Osteoblast (primary cell): ENCODE results near the gene DUSP12. TPM values are rescaled to one million over a fixed set of nuclear protein-coding genes. Genes with fewer than 3 reads are reported as not detected.

Source experiments
- DNase-seq: peaks from one replicate; pipeline ENCODE4 v3.0.0; 2011; ENCODE audit warnings: low spot score, mixed read lengths; ENCODE audit not compliant: insufficient read length; ENCODE audit errors: missing footprints
- H2AFZ ChIP-seq: 2 replicates; pipeline ENCODE4 v1.6.0; 2011; ENCODE audit warnings: mild to moderate bottlenecking, low read length
- H3K27ac ChIP-seq: 2 replicates; pipeline ENCODE4 v1.5.1; 2011; ENCODE audit warnings: mild to moderate bottlenecking, low read depth, low read length, moderate library complexity
- H3K27me3 ChIP-seq: 2 replicates; pipeline ENCODE4 v1.6.0; 2012; ENCODE audit warnings: mild to moderate bottlenecking, control low read depth, inconsistent platforms, low read length, moderate library complexity; ENCODE audit not compliant: insufficient read depth
- H3K36me3 ChIP-seq: 2 replicates; pipeline ENCODE4 v1.5.1; 2011; ENCODE audit warnings: mild to moderate bottlenecking, low read length, control low read depth, moderate library complexity; ENCODE audit not compliant: insufficient read depth
- H3K4me1 ChIP-seq: 2 replicates; pipeline ENCODE4 v1.5.1; 2011; ENCODE audit warnings: mild to moderate bottlenecking, low read length, control low read depth, moderate library complexity; ENCODE audit not compliant: insufficient read depth
- H3K4me2 ChIP-seq: 2 replicates; pipeline ENCODE4 v1.6.0; 2011; ENCODE audit warnings: mild to moderate bottlenecking, low read length; ENCODE audit not compliant: insufficient read depth
- H3K4me3 ChIP-seq: fragments of 200-600 bp; sonication (generic); 3 replicates; pipeline ENCODE4 v1.5.1; 2012; ENCODE audit warnings: mild to moderate bottlenecking, low read length, inconsistent platforms; ENCODE audit not compliant: insufficient read depth
- H3K79me2 ChIP-seq: 2 replicates; pipeline ENCODE4 v1.6.0; 2012; ENCODE audit warnings: mild to moderate bottlenecking, low read length, control low read depth, inconsistent platforms; ENCODE audit not compliant: insufficient read depth
- H3K9me3 ChIP-seq: 2 replicates; pipeline ENCODE4 v1.5.1; 2011; ENCODE audit warnings: low read depth, low read length, control low read depth
- H4K20me1 ChIP-seq: 2 replicates; pipeline ENCODE4 v1.6.0; 2012; ENCODE audit warnings: mild to moderate bottlenecking, low read length, control low read depth; ENCODE audit not compliant: insufficient read depth
- CTCF ChIP-seq: IDR thresholded peaks from 2 replicates; pipeline ENCODE4 v1.5.1; 2011; ENCODE audit warnings: mild to moderate bottlenecking, low read depth, low read length, moderate library complexity; ENCODE audit errors: extremely low read depth
- total RNA-seq: library from RNA; depleted of rRNA; stranded (reverse); fragments of >200 nt; gene quantifications from 2 replicates; pipeline ENCODE4 v1.2.3, GENCODE V29; 2012

Gene DUSP12
- total RNA-seq, 1 donor: 20.6 TPM

DNA sequence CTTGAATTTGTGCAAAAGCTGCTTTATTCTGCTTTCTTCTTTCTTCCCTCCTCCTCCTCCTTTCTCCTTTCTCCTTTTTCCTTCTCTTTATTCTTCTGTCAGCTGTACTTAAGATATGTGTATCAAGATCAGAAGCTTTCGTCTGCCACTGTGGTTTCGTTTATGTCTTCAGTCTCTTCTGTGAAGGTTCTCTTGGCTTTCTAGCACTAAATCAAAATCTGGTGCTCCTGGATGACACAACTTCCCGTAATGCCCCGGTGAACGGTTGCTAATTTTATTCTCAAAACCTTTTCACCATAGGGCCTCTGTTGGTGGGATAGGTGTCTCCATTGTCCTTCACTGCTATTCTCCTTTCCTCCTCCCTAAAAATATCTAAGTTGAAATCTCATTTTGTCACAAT lies 21.6 kb downstream of the DUSP12 start:
- DNase-seq: no peak
- no peak overlapping the region for H3K4me3 ChIP-seq
- H3K36me3 ChIP-seq: no peaks in the 10 kb centered on the region
- TF ChIP-seq CTCF: no peak
- H2AFZ ChIP-seq: no peak overlapping the region
- H3K27ac ChIP-seq: no peak overlapping the region
- H3K4me1 ChIP-seq: peaks cover 8% of the 10 kb centered on the region
- H3K4me2 ChIP-seq: no peak overlapping the region
- H3K27me3 ChIP-seq: no peaks in the 10 kb centered on the region
- no peaks in the 10 kb centered on the region for H3K9me3 ChIP-seq
- peaks cover 87% of the 10 kb centered on the region for H3K79me2 ChIP-seq
- H4K20me1 ChIP-seq: peaks cover 15% of the 10 kb centered on the region

GRCh38 chr1:161771973-161772372 lies 22.4 kb downstream of the DUSP12 start:
- Histone ChIP-seq H3K79me2 (peaks cover 87% of the 10 kb centered on the region), H3K27ac (no peak overlapping the region), H3K4me3 (no peak overlapping the region), H3K9me3 (no peaks in the 10 kb centered on the region), H3K36me3 (no peaks in the 10 kb centered on the region), H3K4me1 (peaks cover 5% of the 10 kb centered on the region), H3K27me3 (no peaks in the 10 kb centered on the region), H2AFZ (no peak overlapping the region), H4K20me1 (peaks cover 22% of the 10 kb centered on the region), H3K4me2 (no peak overlapping the region)
- TF ChIP-seq CTCF: no peak
- DNase-seq: no peak

- no peak overlapping the region for H3K4me3 ChIP-seq
- peak; percentile 32 for DNase-seq
- no peaks in the 10 kb centered on the region for H3K9me3 ChIP-seq
- TF ChIP-seq CTCF: no peak
- H3K4me2 ChIP-seq: no peak overlapping the region
- no peak overlapping the region for H3K27ac ChIP-seq
- peaks cover 87% of the 10 kb centered on the region for H3K79me2 ChIP-seq
- no peak overlapping the region for H2AFZ ChIP-seq
- H4K20me1 ChIP-seq: peaks cover 22% of the 10 kb centered on the region
- peaks cover under 1% of the 10 kb centered on the region for H3K4me1 ChIP-seq
- no peaks in the 10 kb centered on the region for H3K27me3 ChIP-seq
- no peaks in the 10 kb centered on the region for H3K36me3 ChIP-seq
Observed at GRCh38 chr1:161772397-161772796, 22.8 kb downstream of the DUSP12 start.

DNA sequence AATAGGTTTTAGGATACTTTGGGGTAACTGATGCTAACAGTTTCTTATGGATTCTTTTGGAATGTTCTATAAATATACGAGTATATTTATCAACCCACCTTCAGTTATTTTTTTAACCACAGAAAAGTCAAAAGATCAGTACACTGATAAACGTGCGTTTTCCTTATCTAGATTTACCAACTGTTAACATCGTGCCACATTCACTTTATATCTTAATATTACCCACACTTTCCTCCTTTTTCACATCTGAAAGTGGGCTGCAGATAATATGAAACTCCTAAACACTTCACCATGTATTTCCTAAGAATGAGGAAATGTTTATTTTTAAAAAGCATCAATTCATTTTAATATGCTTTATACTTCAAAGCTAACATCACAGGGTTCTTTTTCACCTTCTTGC lies 24.2 kb downstream of the DUSP12 start:
- TF ChIP-seq CTCF: no peak
- DNase-seq: no peak
- Histone ChIP-seq H3K9me3 (no peaks in the 10 kb centered on the region), H3K79me2 (peaks cover 80% of the 10 kb centered on the region), H2AFZ (no peak overlapping the region), H3K4me2 (no peak overlapping the region), H3K4me1 (no peaks in the 10 kb centered on the region), H3K36me3 (no peaks in the 10 kb centered on the region), H3K27ac (no peak overlapping the region), H4K20me1 (peaks cover 22% of the 10 kb centered on the region), H3K4me3 (no peak overlapping the region), H3K27me3 (no peaks in the 10 kb centered on the region)
